ENCODE data around the gene LRP6.
"Not testable (repeated sequence)": the region's sequence is repeated elsewhere in the genome, so short reads cannot be mapped to it uniquely, and the experiment has no call there.

Gene LRP6

GRCh38 chr12:12110923-12111555 is 155.8 kb downstream of the LRP6 start:
- DNase-seq, result not testable (repeated sequence)

- DNase-seq, result no peak
Measured at GRCh38 chr12:12108441-12109058, 158.3 kb downstream of the LRP6 start.

GRCh38 chr12:12107678-12108077 is 159.2 kb downstream of the LRP6 start:
- no peak for DNase-seq

GRCh38 chr12:12099102-12099501 is 167.7 kb downstream of the LRP6 start:
- DNase-seq, result no peak

GRCh38 chr12:12098691-12099015 is 168.2 kb downstream of the LRP6 start:
- DNase-seq, result no peak

GRCh38 chr12:12097891-12098690 is 168.8 kb downstream of the LRP6 start:
- no peak for DNase-seq

GRCh38 chr12:12095021-12095420 is 171.8 kb downstream of the LRP6 start:
- DNase-seq, result no peak

- DNase-seq, result no peak
Measured at GRCh38 chr12:12094481-12094880, 172.4 kb downstream of the LRP6 start.

- no peak for DNase-seq
Measured at GRCh38 chr12:12091977-12092663, 174.7 kb downstream of the LRP6 start.

- no peak for DNase-seq
Measured at GRCh38 chr12:12091071-12091470, 175.8 kb downstream of the LRP6 start.

- no peak for DNase-seq
Measured at GRCh38 chr12:12088761-12089160, 178.1 kb downstream of the LRP6 start.

- DNase-seq, result no peak
Measured at GRCh38 chr12:12088147-12088546, 178.7 kb downstream of the LRP6 start.

- DNase-seq, result no peak
Measured at GRCh38 chr12:12087693-12088034, 179.2 kb downstream of the LRP6 start.

- no peak for DNase-seq
Measured at GRCh38 chr12:12086973-12087692, 179.7 kb downstream of the LRP6 start.

GRCh38 chr12:12086362-12086761 is 180.5 kb downstream of the LRP6 start:
- no peak for DNase-seq

- no peak for DNase-seq
Measured at GRCh38 chr12:12083688-12084087, 183.2 kb downstream of the LRP6 start.

GRCh38 chr12:12081836-12082497 is 184.9 kb downstream of the LRP6 start:
- DNase-seq, result no peak

- DNase-seq, result no peak
Measured at GRCh38 chr12:12079291-12079690, 187.6 kb downstream of the LRP6 start.

GRCh38 chr12:12072064-12072760 is 194.6 kb downstream of the LRP6 start:
- no peak for DNase-seq

- no peak for DNase-seq
Measured at GRCh38 chr12:12070674-12071656, 195.9 kb downstream of the LRP6 start, which contains the start of gene BCL2L14. Gene BCL2L14, plus strand, starts transcription at chr12:12070939. Its CDS starts 8,367 bp downstream, at chr12:12079306.
